ENCODE results near the gene ATG13. TPM values are rescaled to one million over a fixed set of nuclear protein-coding genes. Genes with fewer than 3 reads are reported as not detected.
"Not testable (repeated sequence)": the region's sequence is repeated elsewhere in the genome, so short reads cannot be mapped to it uniquely, and the experiment has no call there.

Gene ATG13
- total RNA-seq, 1 experiment from 2014 or later, result 109 TPM

- DNase-seq, result no peak
- BruUV-seq (replicated peaks), result no TSS peak
- Histone ChIP-seq H3K27me3 (ENCODE audit: insufficient read depth, low read depth) (no peaks in the 10 kb centered on the region), H3K36me3 (ENCODE audit: low read depth) (peaks cover 27% of the 10 kb centered on the region; the same call in 1 of the 2 replicates), H3K4me1 (replicated peaks; ENCODE audit: insufficient read depth) (peaks cover 13% of the 10 kb centered on the region), H4K20me1 (ENCODE audit: insufficient read depth) (peaks cover 10% of the 10 kb centered on the region), H3K9me2 (ENCODE audit: insufficient read depth) (no peaks in the 10 kb centered on the region), H3K4me2 (no peak overlapping the region), H3K79me2 (ENCODE audit: low read depth) (peaks cover 26% of the 10 kb centered on the region), H3F3A (ENCODE audit: insufficient read depth, low read depth) (peaks cover 14% of the 10 kb centered on the region; the same call in 1 of the 2 replicates), H3K9me3 (ENCODE audit: insufficient read depth, low read depth) (no peaks in the 10 kb centered on the region), H3K27ac (no peak overlapping the region), H3K4me3 (no peak overlapping the region), H2AFZ (no peak overlapping the region)
- intact Hi-C loops (cut with micrococcal nuclease; ENCODE audit: unreplicated experiment), result no loop called here
- POLR2A ChIA-PET (ENCODE audit: unreplicated experiment), result interaction anchor here (0.6 kb wide), 1 partner anchor 1296 kb away, joined by 3 read pairs; no protein-coding TSS in a partner anchor
- TF ChIP-seq, protein P1, sequence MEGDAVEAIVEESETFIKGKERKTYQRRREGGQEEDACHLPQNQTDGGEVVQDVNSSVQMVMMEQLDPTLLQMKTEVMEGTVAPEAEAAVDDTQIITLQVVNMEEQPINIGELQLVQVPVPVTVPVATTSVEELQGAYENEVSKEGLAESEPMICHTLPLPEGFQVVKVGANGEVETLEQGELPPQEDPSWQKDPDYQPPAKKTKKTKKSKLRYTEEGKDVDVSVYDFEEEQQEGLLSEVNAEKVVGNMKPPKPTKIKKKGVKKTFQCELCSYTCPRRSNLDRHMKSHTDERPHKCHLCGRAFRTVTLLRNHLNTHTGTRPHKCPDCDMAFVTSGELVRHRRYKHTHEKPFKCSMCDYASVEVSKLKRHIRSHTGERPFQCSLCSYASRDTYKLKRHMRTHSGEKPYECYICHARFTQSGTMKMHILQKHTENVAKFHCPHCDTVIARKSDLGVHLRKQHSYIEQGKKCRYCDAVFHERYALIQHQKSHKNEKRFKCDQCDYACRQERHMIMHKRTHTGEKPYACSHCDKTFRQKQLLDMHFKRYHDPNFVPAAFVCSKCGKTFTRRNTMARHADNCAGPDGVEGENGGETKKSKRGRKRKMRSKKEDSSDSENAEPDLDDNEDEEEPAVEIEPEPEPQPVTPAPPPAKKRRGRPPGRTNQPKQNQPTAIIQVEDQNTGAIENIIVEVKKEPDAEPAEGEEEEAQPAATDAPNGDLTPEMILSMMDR (conservative IDR thresholded peaks at IDR 0.05), result no peak
- TF ChIP-seq EZH2 (IDR thresholded peaks at IDR 0.05; ENCODE audit: low read depth), result no peak
- CTCF ChIA-PET, result no interaction called here
These were observed 87.8 kb downstream of the ATG13 start for GRCh38 chr11:46705070-46705688.

DNA sequence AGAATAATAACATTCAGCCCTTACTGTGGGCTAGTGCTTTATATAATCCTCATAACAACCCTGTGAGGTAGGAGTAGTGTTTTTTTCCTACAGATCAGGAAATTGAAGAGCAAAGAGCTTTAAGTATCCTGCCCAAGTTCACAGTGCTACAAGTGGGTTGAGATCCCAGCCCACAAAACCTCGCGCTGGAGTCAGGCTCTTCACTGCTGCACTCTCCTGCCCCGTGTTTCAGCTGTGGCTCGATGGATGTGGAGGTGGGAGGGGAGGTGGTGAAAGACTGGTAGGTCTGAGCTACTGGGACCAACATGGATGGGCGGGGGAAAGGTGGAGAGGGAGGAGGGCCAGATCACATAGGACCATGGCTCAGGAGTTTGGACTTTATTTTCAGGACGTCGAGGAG is 89.5 kb downstream of the ATG13 start:
- no peak for TF ChIP-seq EZH2 (IDR thresholded peaks at IDR 0.05; ENCODE audit: low read depth)
- TF ChIP-seq, protein P1 (conservative IDR thresholded peaks at IDR 0.05), result no peak
- no peak overlapping the region for H3K27ac ChIP-seq
- no peak for DNase-seq
- H3K4me3 ChIP-seq, result no peak overlapping the region
- peaks cover 10% of the 10 kb centered on the region for H4K20me1 ChIP-seq (ENCODE audit: insufficient read depth)
- H3K79me2 ChIP-seq (ENCODE audit: low read depth), result peaks cover 16% of the 10 kb centered on the region
- H3K9me3 ChIP-seq (ENCODE audit: insufficient read depth, low read depth), result no peaks in the 10 kb centered on the region
- POLR2A ChIA-PET (ENCODE audit: unreplicated experiment), result no interaction called here
- no peaks in the 10 kb centered on the region for H3K27me3 ChIP-seq (ENCODE audit: insufficient read depth, low read depth)
- peaks cover 27% of the 10 kb centered on the region; the same call in 1 of the 2 replicates for H3K36me3 ChIP-seq (ENCODE audit: low read depth)
- H3K4me1 ChIP-seq (replicated peaks; ENCODE audit: insufficient read depth), result peaks cover 10% of the 10 kb centered on the region
- CTCF ChIA-PET, result no interaction called here
- no peak overlapping the region for H2AFZ ChIP-seq
- no peak overlapping the region for H3K4me2 ChIP-seq
- peaks cover 13% of the 10 kb centered on the region; the same call in 1 of the 2 replicates for H3F3A ChIP-seq (ENCODE audit: insufficient read depth, low read depth)
- intact Hi-C loops (cut with micrococcal nuclease; ENCODE audit: unreplicated experiment), result no loop called here
- no peaks in the 10 kb centered on the region for H3K9me2 ChIP-seq (ENCODE audit: insufficient read depth)
- BruUV-seq (replicated peaks), result no TSS peak

DNA sequence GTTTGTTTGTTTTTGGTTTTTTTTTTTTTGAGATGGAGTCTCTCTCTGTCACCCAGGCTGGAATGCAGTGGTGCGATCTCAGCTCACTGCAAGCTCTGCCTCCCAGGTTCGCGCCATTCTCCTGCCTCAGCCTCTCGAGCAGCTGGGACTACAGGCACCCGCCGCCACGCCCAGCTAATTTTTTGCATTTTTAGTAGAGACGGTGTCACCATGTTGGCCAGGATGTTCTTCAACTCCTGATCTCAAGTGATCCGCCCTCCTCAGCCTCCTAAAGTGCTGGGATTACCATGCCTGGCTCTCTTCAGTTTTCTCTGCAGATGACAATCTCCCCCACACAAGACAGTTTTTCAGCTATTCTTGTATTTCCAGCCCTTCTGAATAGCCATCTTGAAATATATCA is 92.0 kb downstream of the ATG13 start:
- peaks cover 10% of the 10 kb centered on the region; the same call in 1 of the 2 replicates for H3K36me3 ChIP-seq (ENCODE audit: low read depth)
- H3K4me2 ChIP-seq; H2AFZ ChIP-seq; H3K9me3 ChIP-seq (ENCODE audit: insufficient read depth, low read depth); DNase-seq; H3K27me3 ChIP-seq (ENCODE audit: insufficient read depth, low read depth); POLR2A ChIA-PET (ENCODE audit: unreplicated experiment); BruUV-seq (replicated peaks); H3K4me1 ChIP-seq (replicated peaks; ENCODE audit: insufficient read depth); H3K27ac ChIP-seq; H3K79me2 ChIP-seq (ENCODE audit: low read depth); H3K4me3 ChIP-seq; H3K9me2 ChIP-seq (ENCODE audit: insufficient read depth); intact Hi-C loops (cut with micrococcal nuclease; ENCODE audit: unreplicated experiment): not testable (repeated sequence)
- peaks cover 21% of the 10 kb centered on the region; the same call in 1 of the 2 replicates for H3F3A ChIP-seq (ENCODE audit: insufficient read depth, low read depth)
- CTCF ChIA-PET, result interaction anchor here (0.6 kb wide), 1 partner anchor 326 kb away, joined by 3 read pairs; no protein-coding TSS in a partner anchor
- peaks cover 10% of the 10 kb centered on the region for H4K20me1 ChIP-seq (ENCODE audit: insufficient read depth)

Measured in PC-9 (cell line).